GM12865 (cell line): Measurements from ENCODE around the gene SLC35E1.

ENCODE experiments used
- DNase-seq: peaks from one replicate; pipeline ENCODE4 v3.0.0; 2010; ENCODE audit warnings: low read depth
- H3K4me3 ChIP-seq: 2 replicates; pipeline ENCODE4 v1.5.1; 2011; ENCODE audit warnings: mild to moderate bottlenecking, low read depth, low read length, control low read depth
- TF ChIP-seq, protein P1 (sequence below): IDR thresholded peaks from 2 replicates; pipeline ENCODE4 v1.5.1; 2011; ENCODE audit warnings: low read length, control low read depth, low read depth, inconsistent platforms; ENCODE audit not compliant: insufficient read depth; ENCODE audit errors: missing control alignments

The SLC35E1 gene

DNA sequence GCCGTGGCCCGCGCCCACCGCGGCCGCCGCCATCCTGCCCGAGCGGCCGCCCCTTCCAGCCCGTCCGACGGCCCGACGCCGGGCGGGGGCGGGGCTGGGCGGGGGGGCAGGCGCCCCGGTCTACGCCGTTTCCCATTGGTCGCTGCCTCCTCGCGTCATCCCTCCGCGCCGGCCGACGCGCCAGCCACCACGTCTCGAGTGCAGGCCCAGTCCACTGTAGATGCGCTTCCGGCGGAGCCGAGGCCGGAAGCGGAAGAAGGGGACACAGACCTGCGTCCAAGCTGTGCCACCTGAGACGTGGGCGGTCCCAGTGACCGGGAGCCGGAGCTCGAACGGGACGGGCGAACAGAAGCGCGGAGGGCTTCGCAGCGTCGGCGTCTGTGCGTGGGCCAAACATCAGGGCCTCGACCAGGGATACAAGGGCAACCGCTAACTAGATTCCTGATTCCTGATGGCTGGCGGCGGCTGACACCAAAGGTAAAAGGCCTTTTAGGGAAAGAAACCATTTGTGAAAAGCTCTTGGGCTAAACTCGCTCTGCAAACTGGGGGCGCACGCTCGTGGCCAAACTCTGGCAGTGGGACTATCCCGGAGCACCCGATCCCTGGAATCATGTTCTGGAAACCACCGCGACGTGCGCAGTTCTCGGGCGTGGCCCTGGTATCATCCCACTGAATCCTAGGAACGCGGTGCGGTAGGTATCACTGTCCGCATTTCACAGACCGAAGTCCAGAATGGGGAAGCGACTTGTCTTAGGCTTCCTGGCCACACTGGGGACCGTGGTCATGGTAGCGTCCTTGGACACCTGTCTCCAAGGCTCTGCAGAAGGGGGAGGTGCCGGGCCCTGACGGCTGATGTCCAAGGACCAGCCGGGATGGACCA, at the start of gene SLC35E1:
Gene SLC35E1, minus strand, starts transcription at position 84 of the 880 bp plus-strand sequence. Its CDS starts 51 bp downstream, at position 33.
- TF ChIP-seq, protein P1, sequence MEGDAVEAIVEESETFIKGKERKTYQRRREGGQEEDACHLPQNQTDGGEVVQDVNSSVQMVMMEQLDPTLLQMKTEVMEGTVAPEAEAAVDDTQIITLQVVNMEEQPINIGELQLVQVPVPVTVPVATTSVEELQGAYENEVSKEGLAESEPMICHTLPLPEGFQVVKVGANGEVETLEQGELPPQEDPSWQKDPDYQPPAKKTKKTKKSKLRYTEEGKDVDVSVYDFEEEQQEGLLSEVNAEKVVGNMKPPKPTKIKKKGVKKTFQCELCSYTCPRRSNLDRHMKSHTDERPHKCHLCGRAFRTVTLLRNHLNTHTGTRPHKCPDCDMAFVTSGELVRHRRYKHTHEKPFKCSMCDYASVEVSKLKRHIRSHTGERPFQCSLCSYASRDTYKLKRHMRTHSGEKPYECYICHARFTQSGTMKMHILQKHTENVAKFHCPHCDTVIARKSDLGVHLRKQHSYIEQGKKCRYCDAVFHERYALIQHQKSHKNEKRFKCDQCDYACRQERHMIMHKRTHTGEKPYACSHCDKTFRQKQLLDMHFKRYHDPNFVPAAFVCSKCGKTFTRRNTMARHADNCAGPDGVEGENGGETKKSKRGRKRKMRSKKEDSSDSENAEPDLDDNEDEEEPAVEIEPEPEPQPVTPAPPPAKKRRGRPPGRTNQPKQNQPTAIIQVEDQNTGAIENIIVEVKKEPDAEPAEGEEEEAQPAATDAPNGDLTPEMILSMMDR = no peak
- peak; percentile 98 for DNase-seq
- peak within 1 kb of the TSS; percentile 92 for H3K4me3 ChIP-seq

DNA sequence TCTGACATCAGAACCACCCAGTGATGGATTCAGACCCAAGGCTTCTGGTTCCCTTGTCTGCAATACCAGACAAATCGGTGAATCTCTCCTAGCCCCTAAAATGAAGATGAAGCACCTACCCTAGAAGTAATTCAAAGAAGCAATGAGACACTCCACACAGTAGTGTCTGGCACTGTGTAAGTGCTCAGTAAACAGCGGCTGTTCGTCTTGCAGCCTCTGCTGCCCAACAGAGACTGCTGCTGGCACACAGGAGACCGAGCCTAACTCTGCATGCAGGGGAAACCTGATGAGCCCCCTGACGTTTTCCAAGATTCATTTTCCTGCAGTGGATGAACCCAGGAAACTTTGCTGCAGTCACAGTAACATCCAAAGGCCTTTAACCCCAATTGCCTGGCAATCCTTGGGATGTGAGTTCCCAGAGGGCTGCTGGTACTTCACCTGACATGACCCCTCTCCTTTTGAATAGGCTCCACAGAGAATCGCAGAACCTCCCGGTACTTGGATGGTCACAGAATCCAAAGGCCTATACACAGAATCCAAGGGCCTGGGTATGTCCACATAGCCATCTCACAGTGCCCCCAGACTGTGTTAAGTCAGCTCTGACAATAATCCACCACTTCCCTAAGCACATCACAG, 49.1 kb upstream of the SLC35E1 start:
- TF ChIP-seq, protein P1 = no peak
- H3K4me3 ChIP-seq = no peak overlapping the region
- DNase-seq = no peak

DNA sequence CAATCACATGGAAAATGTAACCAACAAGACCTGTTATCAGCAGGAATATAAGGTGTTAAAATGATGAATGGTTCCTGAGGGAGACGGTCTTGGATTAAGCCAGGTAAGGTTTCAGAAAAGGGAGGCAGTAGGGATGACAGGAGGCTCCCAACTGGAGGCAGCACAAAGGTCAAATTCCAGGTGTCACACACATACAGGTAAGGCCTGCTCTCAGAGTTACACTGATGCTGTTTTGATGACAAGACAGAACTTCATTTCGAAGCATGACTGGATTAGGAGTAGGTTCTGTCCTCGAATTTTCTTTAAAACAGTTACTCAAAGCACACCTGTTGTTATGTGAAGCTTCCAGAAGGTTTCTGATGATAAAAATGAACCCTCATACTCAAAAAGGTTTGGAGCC, 48.4 kb upstream of the SLC35E1 start:
- no peak overlapping the region for H3K4me3 ChIP-seq
- TF ChIP-seq, protein P1 = no peak
- DNase-seq = no peak

DNA sequence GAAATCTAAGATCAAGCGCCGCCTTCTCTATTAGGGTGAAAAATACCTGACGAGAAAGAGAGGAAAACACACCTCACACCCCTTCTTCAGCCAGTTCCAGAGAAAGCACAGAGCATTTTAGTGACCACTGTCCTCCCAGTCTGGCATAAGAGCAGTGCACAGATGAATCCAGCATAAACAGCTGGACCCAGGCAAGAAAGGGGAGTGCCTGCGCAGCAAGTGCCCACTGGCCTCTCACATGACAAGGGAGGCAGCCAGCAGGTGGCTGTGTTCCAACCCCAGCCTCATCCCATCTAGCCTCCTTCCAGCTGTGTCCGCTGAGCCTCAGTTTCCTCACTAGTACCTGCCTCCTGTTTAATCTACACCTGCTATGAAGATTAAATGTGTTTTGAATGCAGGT, 47.8 kb upstream of the SLC35E1 start:
- TF ChIP-seq, protein P1 = no peak
- no peak overlapping the region for H3K4me3 ChIP-seq
- DNase-seq = no peak

DNA sequence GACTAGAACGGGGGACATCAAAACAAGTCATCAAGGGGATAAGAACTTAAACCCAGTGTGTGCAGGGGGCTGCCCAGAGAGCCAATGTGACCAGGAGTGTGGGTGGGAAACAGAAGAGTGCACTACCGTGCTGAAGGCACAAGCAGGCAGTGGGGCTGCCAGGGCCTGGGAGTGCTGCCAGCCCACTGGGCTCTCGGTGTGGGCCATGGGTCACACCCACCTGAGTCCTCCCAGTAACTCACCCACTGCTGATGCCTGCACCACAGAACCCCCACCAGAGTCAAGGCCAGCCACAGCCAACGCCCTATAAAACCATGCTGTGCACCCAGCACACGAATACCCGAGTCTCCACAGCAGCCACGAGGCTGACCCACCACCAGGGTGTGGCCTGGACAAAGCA, 47.2 kb upstream of the SLC35E1 start:
- DNase-seq = no peak
- TF ChIP-seq, protein P1 = no peak
- H3K4me3 ChIP-seq = no peak overlapping the region

DNA sequence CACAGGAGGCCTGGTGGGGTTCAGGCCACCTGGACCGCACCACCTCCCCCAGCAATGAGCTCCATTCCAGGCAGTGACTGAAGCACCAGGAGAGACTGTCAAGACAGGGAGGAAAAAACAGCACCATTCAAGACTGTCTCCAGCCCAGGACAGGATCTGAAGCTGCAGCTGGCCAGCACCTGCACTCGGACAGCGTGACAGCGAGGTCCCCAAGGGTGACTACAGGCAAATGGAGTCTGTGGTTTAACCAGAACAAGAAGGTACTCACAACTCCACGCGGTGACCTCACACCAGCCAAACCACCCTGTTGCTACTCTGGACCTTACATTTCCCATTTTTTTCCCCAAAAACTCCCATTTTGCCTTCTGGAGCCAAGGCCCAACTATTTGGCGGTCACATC, 46.0 kb upstream of the SLC35E1 start:
- H3K4me3 ChIP-seq = no peak overlapping the region
- no peak for DNase-seq
- TF ChIP-seq, protein P1 = no peak
